Measurements from ENCODE around the gene NAT16. TPM values are rescaled to one million over a fixed set of nuclear protein-coding genes. Genes with fewer than 3 reads are reported as not detected.

NAT16 gene
- total and polyA plus RNA-seq, 7 experiments from 2014 or later, result not detected

DNA sequence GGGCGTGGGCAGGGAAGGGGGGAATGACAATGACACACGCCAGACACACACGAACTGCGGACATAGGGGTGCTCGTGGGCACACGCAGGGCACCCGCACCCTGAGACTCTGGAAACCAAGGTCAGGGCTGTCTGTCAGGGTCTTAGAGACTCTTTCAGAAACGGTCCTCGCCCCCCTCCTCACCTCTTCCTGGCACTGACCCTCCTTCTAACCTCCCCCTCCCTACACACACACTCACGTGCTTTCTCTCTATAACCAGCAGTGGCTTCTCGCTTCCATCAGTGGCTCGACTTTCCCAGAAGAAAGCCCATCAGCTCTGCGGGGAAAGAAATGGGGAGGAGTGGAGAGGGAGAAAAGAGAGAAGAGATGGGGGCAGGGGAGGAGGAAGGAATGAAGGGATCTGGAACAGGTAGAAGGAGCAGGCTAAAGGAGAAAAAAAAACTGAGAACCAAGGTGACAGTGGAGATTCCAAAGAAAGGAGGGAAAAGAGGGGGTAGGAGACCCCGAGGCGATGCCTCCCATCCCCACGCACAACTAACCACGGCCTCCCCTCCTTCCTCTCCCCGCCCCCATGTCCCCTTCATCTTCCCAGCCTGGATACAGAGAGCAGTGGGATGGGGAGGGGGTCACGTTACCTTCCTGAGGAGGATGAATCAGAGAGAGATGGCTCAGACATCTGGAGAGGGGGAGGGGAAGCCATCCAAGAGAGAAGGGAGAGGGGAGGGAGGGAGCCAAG, 13.0 kb downstream of the NAT16 start:
- Histone ChIP-seq H3K9me3 (ENCODE audit: control insufficient read depth in 2 of 3, low read length in 3 of 3) (no peaks in the 10 kb centered on the region), H3K36me3 (ENCODE audit: control insufficient read depth in 2 of 3, insufficient read depth in 3 of 3, low read length in 3 of 3) (no peaks in the 10 kb centered on the region), H3K4me3 (ENCODE audit: low read length) (no peak overlapping the region), H3K27me3 (ENCODE audit: control insufficient read depth in 2 of 2, insufficient read depth in 2 of 2, low read length in 2 of 2) (peaks cover 19 to 55% of the 10 kb centered on the region in 2 donors), H3K27ac (ENCODE audit: low read depth, low read length) (no peak overlapping the region), H3K4me1 (ENCODE audit: control insufficient read depth in 2 of 2, insufficient read depth in 2 of 2, low read length in 2 of 2) (peaks cover 45 to 57% of the 10 kb centered on the region in 2 donors)
- CTCF ChIA-PET, result interaction anchor here (2.0 kb wide), 1 partner anchor 23 kb away, joined by 9 read pairs; no protein-coding TSS in a partner anchor
- Mint-ChIP-seq H3K27ac (no peak overlapping the region), H3K36me3 (peaks cover 0 to 4% (median 0%) of the 10 kb centered on the region in 5 donors), H3K4me3 (peak overlapping the region in 3 of 10 donors; percentile 53 to 61 (median 58)), H3K4me1 (peaks cover 56 to 73% (median 63%) of the 10 kb centered on the region in 7 donors), H3K9me3 (peaks cover 0 to 11% (median 0%) of the 10 kb centered on the region in 11 donors), H3K27me3 (peaks cover 66 to 84% (median 71%) of the 10 kb centered on the region in 5 donors)
- ATAC-seq (no peak), DNase-seq (no peak)
- POLR2A ChIA-PET, result no interaction called here
- intact Hi-C loops (cut with micrococcal nuclease), result loop anchor here in 1 of 2 donors (5.0 kb wide), 1 partner anchor 280 kb away; the partner anchor contains the start of gene UFSP1

DNA sequence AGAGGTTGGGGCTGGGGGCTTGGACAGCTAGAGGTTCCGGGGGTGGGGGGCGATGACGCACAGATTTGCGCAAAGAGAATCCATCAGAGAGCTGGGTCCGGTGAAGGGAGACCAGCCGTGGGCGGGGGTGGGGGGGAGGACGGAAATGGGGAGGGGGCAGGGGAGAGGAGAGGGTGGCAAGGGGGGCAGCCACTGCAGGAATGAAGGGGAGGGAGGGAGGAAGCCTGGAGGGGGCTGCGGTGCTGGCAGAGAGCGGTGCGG, 13.5 kb downstream of the NAT16 start:
- H3K4me1 ChIP-seq (ENCODE audit: control insufficient read depth in 2 of 2, insufficient read depth in 2 of 2, low read length in 2 of 2), result peaks cover 41 to 52% of the 10 kb centered on the region in 2 donors
- H3K36me3 ChIP-seq (ENCODE audit: control insufficient read depth in 2 of 3, insufficient read depth in 3 of 3, low read length in 3 of 3), result no peaks in the 10 kb centered on the region
- ATAC-seq (no peak), DNase-seq (no peak)
- intact Hi-C loops (cut with micrococcal nuclease), result loop anchor here in 1 of 2 donors (5.0 kb wide), 1 partner anchor 279 kb away; the partner anchor contains the start of gene UFSP1
- H3K27me3 ChIP-seq (ENCODE audit: control insufficient read depth in 2 of 2, insufficient read depth in 2 of 2, low read length in 2 of 2), result peaks cover 20 to 53% of the 10 kb centered on the region in 2 donors
- ChIA-PET POLR2A (no interaction called here), CTCF (interaction anchor here (2.0 kb wide), 1 partner anchor 22 kb away, joined by 9 read pairs; no protein-coding TSS in a partner anchor)
- peak overlapping the region in 2 of 10 donors; percentile 53 to 58 for H3K4me3 Mint-ChIP-seq
- H3K36me3 Mint-ChIP-seq, result peaks cover 0 to 5% (median 0%) of the 10 kb centered on the region in 5 donors
- H3K27ac Mint-ChIP-seq, result no peak overlapping the region
- peaks cover 52 to 69% (median 58%) of the 10 kb centered on the region in 7 donors for H3K4me1 Mint-ChIP-seq
- H3K9me3 Mint-ChIP-seq, result peaks cover 0 to 11% (median 0%) of the 10 kb centered on the region in 11 donors
- H3K9me3 ChIP-seq (ENCODE audit: control insufficient read depth in 2 of 3, low read length in 3 of 3), result no peaks in the 10 kb centered on the region
- no peak overlapping the region for H3K27ac ChIP-seq (ENCODE audit: low read depth, low read length)
- no peak overlapping the region for H3K4me3 ChIP-seq (ENCODE audit: low read length)
- peaks cover 63 to 80% (median 68%) of the 10 kb centered on the region in 5 donors for H3K27me3 Mint-ChIP-seq

DNA sequence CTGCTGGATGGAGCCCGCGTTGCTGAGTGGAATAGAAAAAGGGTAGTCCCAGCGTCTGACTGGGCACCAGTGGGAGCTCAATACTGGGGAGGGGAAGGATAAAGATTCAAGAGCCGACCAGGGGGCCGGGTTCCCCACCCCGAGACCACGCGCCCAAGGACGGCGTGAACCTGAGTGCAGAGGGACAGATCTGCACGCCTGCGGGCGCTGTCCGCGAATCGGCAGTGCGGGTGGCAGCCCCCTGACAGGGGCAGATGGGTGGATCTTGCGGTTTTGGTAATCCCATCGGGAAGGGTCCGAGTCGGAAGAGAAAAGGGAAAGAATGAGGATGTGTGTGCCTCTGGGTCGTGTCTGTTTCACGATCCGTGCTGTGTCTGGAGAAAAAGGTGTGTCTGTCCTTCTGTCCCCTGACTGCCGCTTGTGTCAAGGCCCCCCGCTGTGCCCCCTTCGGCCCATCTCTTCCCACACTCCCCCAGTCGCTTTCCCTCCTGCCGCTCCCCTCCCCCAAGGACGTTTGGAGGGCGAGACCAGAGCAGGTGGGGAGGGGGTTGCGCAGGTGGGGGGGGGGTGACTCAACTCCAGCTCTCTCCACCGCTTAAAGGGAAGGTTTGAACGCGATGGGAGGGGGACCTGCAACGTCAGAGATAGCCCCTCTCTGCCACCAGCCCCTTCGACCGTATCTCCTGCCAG, 14.0 kb downstream of the NAT16 start:
- H3K4me1 Mint-ChIP-seq, result peaks cover 47 to 64% (median 54%) of the 10 kb centered on the region in 7 donors

DNA sequence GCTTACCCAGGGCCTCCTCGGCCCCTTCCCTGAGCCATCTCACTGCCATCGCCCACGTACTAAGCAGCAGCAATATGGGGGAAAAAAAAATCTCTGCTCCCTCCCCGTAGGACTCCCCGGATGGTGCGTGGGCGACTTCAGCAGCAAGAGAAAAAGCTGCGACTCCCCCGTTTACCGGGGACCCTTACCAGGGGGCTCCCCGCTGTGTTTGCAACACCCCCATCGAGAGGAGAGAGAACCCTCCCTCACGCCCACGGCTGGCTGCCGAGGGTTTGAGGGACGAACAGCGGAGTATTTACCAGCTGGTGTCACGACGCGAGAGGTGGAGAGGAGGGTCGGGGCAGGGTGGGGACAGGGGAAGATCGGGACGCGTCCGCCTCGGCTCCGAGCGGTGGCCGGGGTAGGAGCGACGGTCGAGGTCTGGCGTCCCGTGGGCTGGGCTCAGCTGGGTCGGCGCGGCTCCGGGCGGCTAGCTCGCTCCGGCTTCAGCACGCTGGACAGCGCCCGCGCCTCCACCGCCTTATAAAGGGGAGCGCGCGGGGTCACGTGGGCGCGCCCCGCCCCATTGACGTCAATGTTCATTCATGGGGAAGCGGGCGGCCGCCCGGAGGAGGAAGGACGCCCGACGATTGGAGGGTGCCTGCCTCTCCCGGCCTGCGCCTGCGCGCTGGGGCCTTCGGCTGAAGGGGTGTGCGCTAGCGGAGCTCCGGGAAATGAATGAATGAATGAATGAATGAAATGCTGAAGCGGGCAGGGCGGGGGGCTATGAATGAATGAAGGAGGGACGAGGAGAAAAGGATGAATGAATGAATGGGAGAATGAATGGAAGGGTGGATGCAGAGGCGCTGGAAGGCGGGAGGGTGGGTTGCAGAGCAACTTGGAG, 14.8 kb downstream of the NAT16 start, which contains the start of gene VGF:
VGF (minus strand) TSS at position 495 of the 883 bp plus-strand sequence. CDS start 726 bp downstream, outside the sequence.
- peaks cover 20 to 46% of the 10 kb centered on the region in 2 donors for H3K27me3 ChIP-seq (ENCODE audit: control insufficient read depth in 2 of 2, insufficient read depth in 2 of 2, low read length in 2 of 2)
- Mint-ChIP-seq H3K36me3 (peaks cover 0 to 11% (median 6%) of the 10 kb centered on the region in 5 donors), H3K27ac (peak within 1 kb of the TSS; percentile 4 to 87 (median 73)), H3K27me3 (peaks cover 55 to 70% (median 62%) of the 10 kb centered on the region in 5 donors), H3K4me1 (peaks cover 39 to 56% (median 46%) of the 10 kb centered on the region in 7 donors), H3K4me3 (peak within 1 kb of the TSS; percentile 58 to 92 (median 77)), H3K9me3 (peaks cover 0 to 10% (median 0%) of the 10 kb centered on the region in 11 donors)
- POLR2A ChIA-PET, result interaction anchor here (0.6 to 2.1 kb wide), 7 partner anchors 9 to 1694 kb away, joined by 3 to 6 read pairs (median 4); partner anchors contain the start of genes PLOD3, UFSP1 and ZNHIT1
- CTCF ChIA-PET, result interaction anchor here (1.1 to 2.0 kb wide), 2 partner anchors 21 to 79 kb away, joined by 4 to 9 read pairs; no protein-coding TSS in a partner anchor
- peak within 1 kb of the TSS; percentile 10 for H3K4me3 ChIP-seq (ENCODE audit: low read length)
- peaks cover 34 to 40% of the 10 kb centered on the region in 2 donors for H3K4me1 ChIP-seq (ENCODE audit: control insufficient read depth in 2 of 2, insufficient read depth in 2 of 2, low read length in 2 of 2)
- DNase-seq, result peak; percentile 84 to 97 (median 90)
- H3K36me3 ChIP-seq (ENCODE audit: control insufficient read depth in 2 of 3, insufficient read depth in 3 of 3, low read length in 3 of 3), result no peaks in the 10 kb centered on the region
- H3K27ac ChIP-seq (ENCODE audit: low read depth, low read length), result no peak within 1 kb of the TSS
- intact Hi-C loops (cut with micrococcal nuclease), result loop anchor here (1.0 to 5.0 kb wide), 4 partner anchors 9 to 278 kb away; partner anchors contain the start of genes AP1S1 (in 2 of the 2), ZNHIT1 (in 2 of the 2) and UFSP1 (in 1 of the 2)
- no peaks in the 10 kb centered on the region for H3K9me3 ChIP-seq (ENCODE audit: control insufficient read depth in 2 of 3, low read length in 3 of 3)
- peak; percentile 93 for ATAC-seq

More for the DNA sequence above, 14.0 kb downstream of the NAT16 start:
- intact Hi-C loops (cut with micrococcal nuclease), result loop anchor here (1.0 to 5.0 kb wide), 4 partner anchors 8 to 279 kb away; partner anchors contain the start of genes AP1S1 (in 2 of the 2), ZNHIT1 (in 2 of the 2) and UFSP1 (in 1 of the 2)
- Histone ChIP-seq H3K4me3 (ENCODE audit: low read length) (peak overlapping the region; percentile 10), H3K27ac (ENCODE audit: low read depth, low read length) (no peak overlapping the region), H3K36me3 (ENCODE audit: control insufficient read depth in 2 of 3, insufficient read depth in 3 of 3, low read length in 3 of 3) (no peaks in the 10 kb centered on the region), H3K9me3 (ENCODE audit: control insufficient read depth in 2 of 3, low read length in 3 of 3) (no peaks in the 10 kb centered on the region), H3K4me1 (ENCODE audit: control insufficient read depth in 2 of 2, insufficient read depth in 2 of 2, low read length in 2 of 2) (peaks cover 37 to 48% of the 10 kb centered on the region in 2 donors), H3K27me3 (ENCODE audit: control insufficient read depth in 2 of 2, insufficient read depth in 2 of 2, low read length in 2 of 2) (peaks cover 20 to 51% of the 10 kb centered on the region in 2 donors)
- Mint-ChIP-seq H3K4me3 (peak overlapping the region in 9 of 10 donors; percentile 54 to 92 (median 77)), H3K27me3 (peaks cover 63 to 78% (median 68%) of the 10 kb centered on the region in 5 donors), H3K27ac (peak overlapping the region in 8 of 9 donors; percentile 4 to 87 (median 72)), H3K9me3 (peaks cover 0 to 10% (median 0%) of the 10 kb centered on the region in 11 donors), H3K36me3 (peaks cover 0 to 5% (median 5%) of the 10 kb centered on the region in 5 donors)
- ChIA-PET CTCF (interaction anchor here (1.1 to 2.0 kb wide), 2 partner anchors 22 to 78 kb away, joined by 4 to 9 read pairs; no protein-coding TSS in a partner anchor), POLR2A (interaction anchor here (0.6 to 1.2 kb wide), 4 partner anchors 11 to 1664 kb away, joined by 3 to 5 read pairs (median 4); partner anchors contain the start of gene UFSP1)
- ATAC-seq, result no peak
- no peak for DNase-seq

DNA sequence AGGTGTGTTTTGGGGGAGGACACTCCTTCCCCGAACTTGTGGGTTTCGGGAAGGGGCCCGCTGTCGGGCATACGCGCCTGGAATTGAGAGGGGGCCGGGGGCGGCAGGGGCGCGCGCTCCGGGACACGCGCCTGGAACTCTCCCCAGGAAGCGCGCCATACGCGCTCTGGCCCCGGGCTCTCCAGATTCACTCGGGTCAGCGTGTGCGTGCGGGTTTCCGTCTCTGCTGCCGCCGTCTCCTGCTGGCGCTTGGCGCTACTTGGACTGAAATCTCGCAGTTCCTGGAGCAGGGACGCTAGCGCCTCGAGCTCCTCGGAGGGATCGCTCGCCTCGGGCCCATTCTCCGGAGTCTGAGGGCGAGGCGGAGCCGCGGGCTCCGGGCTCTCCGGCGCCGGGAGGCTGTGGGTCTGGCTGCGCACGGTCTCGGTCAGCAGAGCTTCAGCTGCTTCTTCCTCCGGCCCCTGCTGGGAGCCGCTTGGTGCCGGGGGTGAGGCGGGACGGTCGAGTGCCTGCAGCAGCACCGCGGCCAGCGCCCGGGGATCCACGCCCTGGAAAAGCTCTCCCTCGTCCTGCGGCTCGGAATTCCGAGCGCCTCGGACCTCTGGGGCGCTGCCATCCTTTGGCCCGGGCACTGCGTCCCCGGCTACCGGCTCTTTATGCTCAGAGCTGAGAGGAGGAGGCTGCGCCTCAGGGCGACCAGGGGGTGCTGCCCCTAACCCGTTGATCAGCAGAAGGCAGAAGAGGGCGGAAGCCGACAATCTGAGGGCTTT, 15.8 kb downstream of the NAT16 start:
- intact Hi-C loops (cut with micrococcal nuclease), result no loop called here
- Mint-ChIP-seq H3K27me3 (peaks cover 45 to 60% (median 53%) of the 10 kb centered on the region in 5 donors), H3K9me3 (peaks cover 0 to 9% (median 0%) of the 10 kb centered on the region in 11 donors), H3K36me3 (peaks cover 0 to 22% (median 8%) of the 10 kb centered on the region in 5 donors), H3K4me1 (peaks cover 29 to 46% (median 36%) of the 10 kb centered on the region in 7 donors), H3K27ac (peak overlapping the region in 3 of 9 donors; percentile 53 to 82 (median 73)), H3K4me3 (peak overlapping the region; percentile 35 to 80 (median 70))
- Histone ChIP-seq H3K27ac (ENCODE audit: low read depth, low read length) (no peak overlapping the region), H3K27me3 (ENCODE audit: control insufficient read depth in 2 of 2, insufficient read depth in 2 of 2, low read length in 2 of 2) (peaks cover 19 to 41% of the 10 kb centered on the region in 2 donors), H3K4me3 (ENCODE audit: low read length) (no peak overlapping the region), H3K9me3 (ENCODE audit: control insufficient read depth in 2 of 3, low read length in 3 of 3) (no peaks in the 10 kb centered on the region), H3K36me3 (ENCODE audit: control insufficient read depth in 2 of 3, insufficient read depth in 3 of 3, low read length in 3 of 3) (peaks cover 0 to 7% (median 0%) of the 10 kb centered on the region in 3 experiments), H3K4me1 (ENCODE audit: control insufficient read depth in 2 of 2, insufficient read depth in 2 of 2, low read length in 2 of 2) (peaks cover 23 to 29% of the 10 kb centered on the region in 2 donors)
- ATAC-seq (no peak), DNase-seq (peak in 1 of 9 donors; percentile 25)
- ChIA-PET POLR2A (interaction anchor here (2.1 kb wide), 1 partner anchor 53 kb away, joined by 6 read pairs; the partner anchor contains the start of genes PLOD3 and ZNHIT1), CTCF (no interaction called here)

Data from naive thymus-derived CD4-positive, alpha-beta T cell (primary cell).